ENCODE measurements around the gene BTC. TPM values are rescaled to one million over a fixed set of nuclear protein-coding genes. Genes with fewer than 3 reads are reported as not detected.

Gene BTC
- total and polyA plus RNA-seq, 4 donors: 0.09 to 0.84 (median 0.36) TPM

GRCh38 chr4:74830928-74831327 is 36.6 kb upstream of the BTC start:
- Histone ChIP-seq H3K9ac (ENCODE audit: low read depth in 1 of 2, low read length in 2 of 2) (no peak overlapping the region), H3K4me1 (ENCODE audit: control insufficient read depth in 4 of 4, insufficient read depth in 4 of 4, low read length in 3 of 4) (no peaks in the 10 kb centered on the region), H3K9me3 (ENCODE audit: control insufficient read depth in 4 of 4, low read length in 3 of 4) (no peaks in the 10 kb centered on the region), H3K4me3 (ENCODE audit: low read depth in 1 of 3, low read length in 3 of 3) (no peak overlapping the region), H3K27ac (ENCODE audit: low read depth in 1 of 2, low read length in 2 of 2) (no peak overlapping the region), H3K36me3 (ENCODE audit: control insufficient read depth in 4 of 4, insufficient read depth in 3 of 4, low read depth in 1 of 4, low read length in 3 of 4) (no peaks in the 10 kb centered on the region), H3K27me3 (ENCODE audit: control insufficient read depth in 4 of 4, insufficient read depth in 4 of 4, low read length in 3 of 4) (peaks cover 0 to 7% (median 0%) of the 10 kb centered on the region in 4 donors)
- WGBS: 93% methylated on average over 1 of the region's 1 CpG
- DNase-seq (ENCODE audit: low spot score): no peak
- TF ChIP-seq ATF3 (IDR thresholded peaks at IDR 0.05) (no peak), SP1 (IDR thresholded peaks at IDR 0.05) (no peak), HNF4A (conservative IDR thresholded peaks at IDR 0.05) (no peak), TAF1 (conservative IDR thresholded peaks at IDR 0.05) (no peak), MAX (IDR thresholded peaks at IDR 0.05) (no peak), RXRA (IDR thresholded peaks at IDR 0.05) (no peak), CTCF (IDR thresholded peaks at IDR 0.05; ENCODE audit: low read depth, low read length, missing input control) (no peak)

- TF ChIP-seq EGR1 (IDR thresholded peaks at IDR 0.05; ENCODE audit: low read depth in 2 of 2) (no peak), MAX (IDR thresholded peaks at IDR 0.05) (no peak), RXRA (IDR thresholded peaks at IDR 0.05) (no peak), TAF1 (conservative IDR thresholded peaks at IDR 0.05) (no peak), ATF3 (IDR thresholded peaks at IDR 0.05) (no peak), HNF4A (conservative IDR thresholded peaks at IDR 0.05) (no peak), CTCF (IDR thresholded peaks at IDR 0.05; ENCODE audit: low read depth, low read length, missing input control) (no peak), ZBTB33 (IDR thresholded peaks at IDR 0.05) (no peak), YY1 (IDR thresholded peaks at IDR 0.05) (no peak), REST (IDR thresholded peaks at IDR 0.05) (no peak), FOXA2 (IDR thresholded peaks at IDR 0.05) (no peak), HNF4G (IDR thresholded peaks at IDR 0.05) (no peak)
- no peaks in the 10 kb centered on the region for H3K9me3 ChIP-seq (ENCODE audit: control insufficient read depth in 4 of 4, low read length in 3 of 4)
- WGBS: 43% methylated on average over 1 of the region's 1 CpG
- H3K27me3 ChIP-seq (ENCODE audit: control insufficient read depth in 4 of 4, insufficient read depth in 4 of 4, low read length in 3 of 4): no peaks in the 10 kb centered on the region
- no peaks in the 10 kb centered on the region for H3K36me3 ChIP-seq (ENCODE audit: control insufficient read depth in 4 of 4, insufficient read depth in 3 of 4, low read depth in 1 of 4, low read length in 3 of 4)
- no peak for DNase-seq (ENCODE audit: low spot score)
- H3K4me3 ChIP-seq (ENCODE audit: low read depth in 1 of 3, low read length in 3 of 3): no peak overlapping the region
- no peak overlapping the region for H3K27ac ChIP-seq (ENCODE audit: low read depth in 1 of 2, low read length in 2 of 2)
- no peaks in the 10 kb centered on the region for H3K4me1 ChIP-seq (ENCODE audit: control insufficient read depth in 4 of 4, insufficient read depth in 4 of 4, low read length in 3 of 4)
- H3K9ac ChIP-seq (ENCODE audit: low read depth in 1 of 2, low read length in 2 of 2): no peak overlapping the region
Observed at GRCh38 chr4:74823194-74823593, 28.9 kb upstream of the BTC start.
